CD4-positive, alpha-beta T cell treated with Interleukin-10 for 1 hour (primary cell): ENCODE measurements around the gene C11orf97.
"Not testable (repeated sequence)": the region's sequence is repeated elsewhere in the genome, so short reads cannot be mapped to it uniquely, and the experiment has no call there.

Source experiments
- DNase-seq: peaks from one replicate; pipeline ENCODE4 v3.0.0-alpha.2; 2020

C11orf97 gene

DNA sequence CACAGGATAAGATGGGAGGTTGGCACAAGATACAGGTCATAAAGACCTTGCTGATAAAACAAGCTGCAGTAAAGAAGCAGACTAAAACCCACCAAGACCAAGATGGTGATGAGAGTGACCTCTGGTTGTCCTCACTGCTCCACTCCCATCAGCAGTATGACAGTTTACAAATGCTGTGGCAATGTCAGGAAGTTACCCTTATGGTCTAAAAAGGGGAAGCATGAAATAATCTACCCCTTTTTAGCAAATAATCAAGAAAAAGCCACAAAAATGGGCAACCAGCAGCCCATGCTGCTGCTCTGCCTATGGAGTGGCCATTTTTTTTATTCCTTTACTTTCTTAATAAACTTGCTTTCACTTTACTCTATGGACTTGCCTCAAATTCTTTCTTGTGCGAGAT is 46.2 kb downstream of the C11orf97 start:
- DNase-seq = no peak

DNA sequence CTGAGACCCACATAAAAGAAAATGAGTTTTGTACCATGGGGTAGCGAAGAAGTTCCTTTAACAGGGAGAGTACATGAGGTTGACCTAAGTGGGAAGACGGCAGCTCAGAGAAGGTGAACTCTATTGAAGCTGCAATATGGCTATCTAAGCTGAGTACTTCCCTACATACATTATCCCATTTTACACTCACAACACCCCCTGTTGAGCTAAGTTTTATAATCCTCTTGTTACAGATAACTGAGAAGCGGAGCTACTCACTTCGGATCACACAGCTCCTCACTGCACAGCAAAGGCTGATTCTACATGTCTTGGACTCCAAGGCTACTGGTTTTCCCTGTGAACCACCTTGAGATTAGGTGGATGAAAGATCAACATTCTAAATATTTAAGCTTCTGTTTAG is 46.7 kb downstream of the C11orf97 start:
- no peak for DNase-seq

DNA sequence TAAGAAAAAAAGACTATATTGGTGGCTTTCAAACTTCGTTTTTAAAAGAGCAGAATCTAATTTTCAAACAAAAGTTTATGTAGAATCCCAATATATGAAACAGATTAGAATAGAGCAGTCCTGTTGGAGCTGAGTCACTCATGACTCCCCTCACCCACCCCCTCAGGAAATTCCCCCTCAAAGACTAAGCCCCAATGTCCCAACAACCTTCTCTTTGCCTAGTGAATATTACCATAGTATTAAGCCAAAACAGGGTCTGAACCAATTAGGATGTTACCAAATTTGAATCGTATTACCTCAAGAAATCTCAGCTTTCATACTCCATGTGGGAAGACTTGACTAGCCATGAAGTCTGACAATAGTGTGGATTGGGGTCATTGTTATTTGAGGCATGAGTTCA is 47.1 kb downstream of the C11orf97 start:
- no peak for DNase-seq

DNA sequence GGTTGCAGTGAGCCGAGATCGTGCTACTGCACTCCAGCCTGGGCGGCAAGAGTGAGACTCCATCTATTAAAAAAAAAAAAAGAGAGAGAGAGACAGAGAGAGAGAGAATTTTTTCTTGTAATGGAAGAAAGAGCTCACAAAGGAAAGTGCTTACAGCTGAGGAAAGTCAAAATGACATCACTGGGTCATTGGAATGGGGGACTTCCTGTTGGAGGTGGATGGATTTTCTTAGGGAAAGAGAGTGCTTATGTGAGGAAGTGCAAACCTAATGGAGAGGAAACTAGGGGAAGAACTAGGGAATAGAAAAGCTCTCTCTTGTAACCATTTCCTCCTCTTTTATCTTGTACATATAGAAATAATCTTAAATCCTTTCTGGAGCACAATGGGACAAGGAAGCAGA is 48.6 kb downstream of the C11orf97 start:
- DNase-seq = no peak

DNA sequence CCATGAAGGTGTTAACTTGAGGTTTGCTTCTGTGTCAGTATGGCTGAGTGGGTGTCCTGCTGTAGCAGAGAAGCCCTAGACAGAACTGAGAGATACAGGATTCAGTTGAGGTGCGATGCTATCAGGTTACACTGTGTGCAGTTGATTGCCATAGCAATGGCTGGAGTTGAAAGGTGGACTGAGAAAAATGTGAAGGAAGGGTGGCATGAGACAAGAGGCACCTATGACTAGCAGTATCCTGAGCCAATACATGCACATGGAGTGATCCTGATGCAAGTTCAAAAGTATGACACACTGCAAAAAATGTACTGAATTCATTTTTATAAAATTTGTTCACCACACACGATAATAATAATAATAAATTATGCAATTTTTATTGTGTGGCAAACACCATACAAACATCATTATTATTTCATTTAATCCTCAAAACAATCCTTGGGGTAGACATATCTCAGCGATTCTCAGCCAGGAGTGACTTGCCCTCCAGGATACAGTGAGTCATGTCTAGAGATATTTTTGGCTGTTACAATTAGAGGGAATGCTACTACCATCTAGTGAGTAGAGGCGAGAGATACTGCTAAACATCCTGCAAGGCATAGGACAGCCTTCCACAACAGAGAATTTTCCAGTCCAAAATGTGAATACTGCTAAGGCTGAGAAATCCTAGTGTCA is 51.1 kb downstream of the C11orf97 start:
- no peak for DNase-seq

DNA sequence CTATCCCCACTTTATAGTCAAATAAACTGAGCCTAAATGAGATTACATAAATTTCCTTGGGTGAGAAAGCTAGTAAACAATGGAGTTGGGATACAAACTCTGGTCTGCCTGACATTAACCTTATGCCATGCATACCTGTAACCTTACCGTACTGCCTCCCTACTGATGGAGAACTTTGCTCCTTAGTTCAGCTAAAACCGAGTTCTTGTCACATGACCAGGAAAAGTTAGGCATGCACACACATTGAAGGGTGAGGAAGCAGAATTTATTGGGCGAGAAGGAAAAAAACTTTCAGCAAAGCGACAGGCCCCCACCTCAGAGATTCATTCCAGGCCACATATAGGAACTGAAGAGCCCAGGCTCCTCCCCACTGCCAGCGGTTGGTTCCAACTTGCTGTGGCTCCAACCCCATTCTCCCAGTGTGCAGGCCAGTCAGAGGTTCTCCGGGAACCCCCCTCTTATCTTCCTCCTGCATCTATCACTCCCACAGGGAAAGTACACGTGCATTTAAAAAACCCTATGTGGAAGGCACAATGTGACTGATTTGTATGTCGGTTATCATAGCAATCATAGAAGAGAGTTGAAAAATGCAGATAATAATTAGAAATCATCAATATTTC is 51.7 kb downstream of the C11orf97 start:
- DNase-seq = no peak

DNA sequence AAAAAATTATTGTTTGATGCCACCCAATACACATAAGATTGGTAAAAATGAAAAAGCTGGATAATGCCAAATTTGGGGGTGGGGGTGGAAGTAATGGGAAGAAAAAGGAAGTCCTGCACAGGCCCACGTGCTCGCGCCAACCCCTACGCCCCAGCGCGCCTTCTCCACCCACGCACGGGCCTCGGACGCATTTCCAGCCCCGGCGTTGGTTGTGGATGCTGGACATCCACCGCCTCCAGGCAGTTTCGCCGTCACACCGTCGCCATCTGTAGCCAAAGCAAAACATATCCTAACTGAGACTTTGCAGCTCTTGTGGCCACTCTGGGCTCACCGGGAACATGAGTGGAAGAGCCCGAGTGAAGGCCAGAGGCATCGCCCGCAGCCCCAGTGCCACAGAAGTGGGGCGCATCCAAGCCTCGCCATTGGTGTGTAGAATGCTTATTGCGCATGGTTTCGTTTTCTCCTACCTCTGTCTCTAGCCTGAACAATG is 55.0 kb downstream of the C11orf97 start, which contains the start of gene PIWIL4:
Gene PIWIL4, plus strand, starts transcription at position 188 of the 490 bp plus-strand sequence. Its CDS starts 151 bp downstream, at position 339.
- DNase-seq = no peak

DNA sequence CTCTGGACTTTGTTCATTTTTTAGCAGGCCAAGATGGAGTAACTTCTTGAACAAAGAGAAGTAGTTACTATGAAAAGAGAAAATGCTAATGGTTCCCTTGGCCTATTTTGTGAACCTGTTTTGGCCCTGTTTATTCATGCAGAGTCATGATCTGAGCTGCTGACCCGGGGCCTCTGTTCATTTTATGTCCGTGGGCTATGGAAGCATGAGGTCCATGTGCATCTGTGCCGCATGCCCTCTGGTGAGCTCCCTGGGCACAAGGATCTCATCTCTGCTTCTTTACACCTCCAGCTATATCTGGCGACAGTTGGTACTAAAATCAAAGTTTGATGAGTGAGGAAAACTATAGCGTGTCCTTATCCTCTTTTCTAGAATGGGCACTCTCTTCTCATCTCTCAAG is 55.9 kb downstream of the C11orf97 start:
- no peak for DNase-seq

DNA sequence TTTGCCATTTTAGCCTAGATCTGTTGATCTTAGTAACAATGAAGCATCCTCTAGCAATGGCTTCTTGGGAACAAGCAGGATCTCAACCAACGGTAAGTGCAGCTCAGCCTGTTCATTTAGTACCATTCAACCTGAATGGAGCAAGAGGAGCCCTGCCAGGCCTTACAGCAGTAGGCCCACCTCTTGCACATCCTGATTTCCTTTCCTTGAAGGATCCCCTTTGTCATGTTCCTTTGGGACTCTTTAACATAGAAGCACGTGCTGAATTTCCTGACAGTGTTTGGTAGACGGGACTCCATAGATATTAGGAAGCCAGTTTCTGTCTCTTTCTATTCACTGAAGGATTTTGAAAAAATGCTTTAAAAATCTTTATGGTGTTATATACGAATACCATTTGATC is 56.5 kb downstream of the C11orf97 start:
- no peak for DNase-seq

DNA sequence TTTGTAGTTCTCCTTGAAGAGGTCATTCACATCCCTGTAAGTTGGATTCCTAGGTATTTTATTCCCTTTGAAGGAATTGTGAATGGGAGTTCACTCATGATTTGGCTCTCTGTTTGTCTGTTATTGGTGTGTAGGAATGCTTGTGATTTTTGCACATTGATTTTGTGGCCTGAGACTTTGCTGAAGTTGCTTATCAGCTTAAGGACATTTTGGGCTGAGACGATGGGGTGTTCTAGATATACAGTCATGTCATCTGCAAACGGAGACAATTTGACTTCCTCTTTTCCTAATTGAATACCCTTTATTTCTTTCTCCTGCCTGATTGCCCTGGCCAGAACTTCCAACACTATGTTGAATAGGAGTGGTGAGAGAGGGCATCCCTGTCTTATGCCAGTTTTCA is 60.7 kb downstream of the C11orf97 start:
- not testable (repeated sequence) for DNase-seq

DNA sequence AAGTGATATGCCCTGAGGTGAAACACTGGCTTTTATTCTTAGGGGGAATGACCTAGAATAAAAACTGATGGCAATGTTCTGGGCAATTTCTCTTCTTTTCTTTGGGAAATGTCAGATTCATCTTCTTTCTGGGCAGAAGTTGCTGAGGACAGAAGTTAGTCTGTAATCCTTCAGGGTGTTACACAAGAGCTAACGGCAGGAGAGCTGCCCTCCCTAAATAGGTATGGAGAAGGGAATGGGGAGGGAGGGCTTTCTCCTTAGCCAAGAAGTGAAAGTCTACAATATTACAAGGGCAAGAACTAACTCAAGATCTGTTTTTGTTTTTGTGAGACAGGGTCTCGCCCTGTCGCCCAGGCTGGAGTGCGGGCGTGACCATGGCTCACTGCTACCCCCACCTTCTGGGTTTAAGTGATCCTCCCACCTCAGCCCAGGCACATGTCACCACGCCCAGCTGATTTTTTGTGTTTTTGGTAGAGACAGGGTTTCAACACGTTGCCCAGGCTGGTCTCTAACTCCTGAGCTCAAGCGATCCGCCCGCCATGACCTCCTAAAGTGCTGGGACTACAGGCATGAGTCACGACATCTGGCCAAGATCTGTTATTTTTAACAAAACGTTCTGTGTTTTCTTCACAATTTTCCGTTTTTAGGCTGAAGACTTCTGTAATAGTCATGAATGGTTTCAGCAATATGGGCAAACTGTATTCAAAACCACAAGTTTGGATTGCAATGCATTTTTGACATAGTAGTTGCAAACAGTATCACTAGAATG is 62.1 kb downstream of the C11orf97 start:
- DNase-seq = no peak

DNA sequence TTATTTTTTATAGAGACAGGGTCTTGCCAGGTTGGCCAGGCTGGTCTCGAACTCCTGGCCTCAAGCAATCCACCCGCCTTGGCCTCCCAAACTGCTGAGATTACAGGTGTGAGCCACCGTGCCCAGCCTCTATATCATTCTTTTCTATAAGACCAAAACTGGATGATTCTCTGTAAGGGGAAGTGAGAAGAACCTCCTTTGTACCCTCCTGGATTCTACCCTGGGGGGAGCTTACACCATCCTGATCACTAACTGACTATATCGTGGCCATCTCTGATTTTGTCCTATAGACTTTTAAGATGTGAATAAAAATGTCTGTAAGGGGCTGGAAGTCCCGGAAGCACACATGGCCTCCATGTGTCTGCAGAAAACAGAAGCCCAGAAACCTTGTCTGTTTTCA is 64.0 kb downstream of the C11orf97 start:
- no peak for DNase-seq

DNA sequence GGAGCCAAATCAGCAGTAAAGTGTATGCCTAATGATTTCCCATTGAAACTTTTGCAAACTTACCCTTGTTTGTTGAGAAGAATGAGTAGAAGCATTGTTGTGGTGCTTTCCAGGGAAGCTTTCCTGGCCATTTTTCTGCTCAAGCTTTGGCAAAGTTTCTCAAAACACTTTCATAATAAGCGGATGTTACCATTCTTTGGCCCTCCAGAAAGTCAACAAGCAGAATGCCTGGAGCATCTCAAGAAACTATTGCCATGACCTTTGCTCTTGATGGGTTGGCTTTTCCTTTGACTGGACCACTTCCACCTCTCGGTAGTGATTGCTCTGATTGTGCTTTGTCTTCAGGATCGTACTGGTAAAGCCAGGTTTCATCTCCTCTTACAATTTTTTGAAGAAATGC is 65.6 kb downstream of the C11orf97 start:
- no peak for DNase-seq
